HG03460 (cell line): ENCODE data around the gene SPIB.
"Not testable (repeated sequence)": the region's sequence is repeated elsewhere in the genome, so short reads cannot be mapped to it uniquely, and the experiment has no call there.

Experiments
- ATAC-seq: cut with Tn5 transposase; IDR thresholded peaks from one replicate; pipeline ENCODE4 v1.9.1; 2021; ENCODE audit not compliant: unreplicated experiment

The SPIB gene

GRCh38 chr19:50390952-50391351 is 27.8 kb upstream of the SPIB start:
- not testable (repeated sequence) for ATAC-seq

- no peak for ATAC-seq
Measured at GRCh38 chr19:50392759-50393158, 26.0 kb upstream of the SPIB start.

- no peak for ATAC-seq
Measured at GRCh38 chr19:50393589-50393988, 25.1 kb upstream of the SPIB start.

- no peak for ATAC-seq
Measured at GRCh38 chr19:50394017-50394416, 24.7 kb upstream of the SPIB start.

- ATAC-seq, result no peak
Measured at GRCh38 chr19:50398675-50399367, 19.9 kb upstream of the SPIB start.

- no peak for ATAC-seq
Measured at GRCh38 chr19:50399368-50399745, 19.4 kb upstream of the SPIB start.

GRCh38 chr19:50401605-50402450 is 16.9 kb upstream of the SPIB start:
- ATAC-seq, result no peak

GRCh38 chr19:50402544-50403301 is 16.0 kb upstream of the SPIB start:
- no peak for ATAC-seq

GRCh38 chr19:50406156-50406820 is 12.4 kb upstream of the SPIB start:
- no peak for ATAC-seq

- no peak for ATAC-seq
Measured at GRCh38 chr19:50406829-50407228, 11.9 kb upstream of the SPIB start.

GRCh38 chr19:50409347-50409746 is 9.4 kb upstream of the SPIB start:
- ATAC-seq, result no peak

- ATAC-seq, result no peak
Measured at GRCh38 chr19:50410109-50410508, 8.6 kb upstream of the SPIB start.

- no peak for ATAC-seq
Measured at GRCh38 chr19:50412419-50412818, 6.3 kb upstream of the SPIB start.

GRCh38 chr19:50413096-50413495 is 5.6 kb upstream of the SPIB start:
- ATAC-seq, result no peak

- ATAC-seq, result no peak
Measured at GRCh38 chr19:50413531-50413930, 5.2 kb upstream of the SPIB start.

GRCh38 chr19:50414864-50415660 is 3.7 kb upstream of the SPIB start:
- no peak for ATAC-seq

GRCh38 chr19:50415661-50416033 is 3.1 kb upstream of the SPIB start:
- ATAC-seq, result peak; percentile 51

GRCh38 chr19:50416034-50416977 is 2.4 kb upstream of the SPIB start:
- no peak for ATAC-seq
